ENCODE data around the gene AAMP.
A peak's percentile ranks its signal among the peaks of the same experiment; 100 is the strongest.

The AAMP gene

GRCh38 chr2:218229239-218229638, 40.7 kb downstream of the AAMP start:
- no peak for TF ChIP-seq CTCF (IDR thresholded peaks at IDR 0.05; ENCODE audit: low read depth, low read length, missing control alignments)
- peak; percentile 78 for DNase-seq (ENCODE audit: low read depth)
- H3K4me3 ChIP-seq (ENCODE audit: low read depth, low read length) = no peak overlapping the region

- no peak overlapping the region; the same call in 1 of the 2 replicates for H3K4me3 ChIP-seq (ENCODE audit: low read depth, low read length)
- TF ChIP-seq CTCF (IDR thresholded peaks at IDR 0.05; ENCODE audit: low read depth, low read length, missing control alignments) = no peak
- DNase-seq (ENCODE audit: low read depth) = no peak
Measured at GRCh38 chr2:218228366-218229090, 41.4 kb downstream of the AAMP start.

- no peak for DNase-seq (ENCODE audit: low read depth)
- TF ChIP-seq CTCF (IDR thresholded peaks at IDR 0.05; ENCODE audit: low read depth, low read length, missing control alignments) = no peak
- H3K4me3 ChIP-seq (ENCODE audit: low read depth, low read length) = no peak overlapping the region
Measured at GRCh38 chr2:218226903-218227302, 43.0 kb downstream of the AAMP start.

- no peak for DNase-seq (ENCODE audit: low read depth)
- no peak overlapping the region for H3K4me3 ChIP-seq (ENCODE audit: low read depth, low read length)
Measured at GRCh38 chr2:218224186-218224585, 45.8 kb downstream of the AAMP start.

GRCh38 chr2:218223046-218223445, 46.9 kb downstream of the AAMP start:
- no peak for TF ChIP-seq CTCF (IDR thresholded peaks at IDR 0.05; ENCODE audit: low read depth, low read length, missing control alignments)
- DNase-seq (ENCODE audit: low read depth) = no peak
- H3K4me3 ChIP-seq (ENCODE audit: low read depth, low read length) = peak overlapping the region; percentile 19; the same call in 1 of the 2 replicates

More at GRCh38 chr2:218224186-218224585, 45.8 kb downstream of the AAMP start:
- TF ChIP-seq CTCF (IDR thresholded peaks at IDR 0.05; ENCODE audit: low read depth, low read length, missing control alignments) = no peak

- no peak for DNase-seq (ENCODE audit: low read depth)
- H3K4me3 ChIP-seq (ENCODE audit: low read depth, low read length) = peak overlapping the region; percentile 19
- no peak for TF ChIP-seq CTCF (IDR thresholded peaks at IDR 0.05; ENCODE audit: low read depth, low read length, missing control alignments)
Measured at GRCh38 chr2:218221000-218221399, 48.9 kb downstream of the AAMP start.

- no peak for TF ChIP-seq CTCF (IDR thresholded peaks at IDR 0.05; ENCODE audit: low read depth, low read length, missing control alignments)
Measured at GRCh38 chr2:218219934-218220333, 50.0 kb downstream of the AAMP start.

More at GRCh38 chr2:218219934-218220333, 50.0 kb downstream of the AAMP start:
- DNase-seq (ENCODE audit: low read depth) = no peak
- H3K4me3 ChIP-seq (ENCODE audit: low read depth, low read length) = peak overlapping the region; percentile 94

Measured in GM12864 (cell line).